ENCODE data around the gene FXYD3.

Gene FXYD3

GRCh38 chr19:35115177-35115951 lies at the start of gene FXYD3:
FXYD3 (plus strand) TSS chr19:35115823; CDS start chr19:35119377, 3,554 bp downstream.
- no peak for TF ChIP-seq POLR2A (IDR thresholded peaks at IDR 0.05; ENCODE audit: low read depth, low read length)
- FAIRE-seq = no peak
- no peak for DNase-seq (ENCODE audit: insufficient read length, low spot score)

- no peak for TF ChIP-seq POLR2A (IDR thresholded peaks at IDR 0.05; ENCODE audit: low read depth, low read length)
- no peak for FAIRE-seq
- no peak for DNase-seq (ENCODE audit: insufficient read length, low spot score)
Measured at GRCh38 chr19:35066121-35066520, 49.5 kb upstream of the FXYD3 start.

- TF ChIP-seq POLR2A (IDR thresholded peaks at IDR 0.05; ENCODE audit: low read depth, low read length) = no peak
- FAIRE-seq (peak; percentile 62), DNase-seq (ENCODE audit: insufficient read length, low spot score) (peak; percentile 93)
Measured at GRCh38 chr19:35066691-35067563, 48.7 kb upstream of the FXYD3 start.

- DNase-seq (ENCODE audit: insufficient read length, low spot score) (no peak), FAIRE-seq (no peak)
- no peak for TF ChIP-seq POLR2A (IDR thresholded peaks at IDR 0.05; ENCODE audit: low read depth, low read length)
Measured at GRCh38 chr19:35068941-35069634, 46.5 kb upstream of the FXYD3 start.

GRCh38 chr19:35069696-35070095 lies 45.9 kb upstream of the FXYD3 start:
- no peak for FAIRE-seq
- DNase-seq (ENCODE audit: insufficient read length, low spot score) = no peak
- TF ChIP-seq POLR2A (IDR thresholded peaks at IDR 0.05; ENCODE audit: low read depth, low read length) = no peak

GRCh38 chr19:35070471-35070870 lies 45.2 kb upstream of the FXYD3 start:
- no peak for DNase-seq (ENCODE audit: insufficient read length, low spot score)
- TF ChIP-seq POLR2A (IDR thresholded peaks at IDR 0.05; ENCODE audit: low read depth, low read length) = no peak
- FAIRE-seq = no peak

- FAIRE-seq (no peak), DNase-seq (ENCODE audit: insufficient read length, low spot score) (no peak)
- no peak for TF ChIP-seq POLR2A (IDR thresholded peaks at IDR 0.05; ENCODE audit: low read depth, low read length)
Measured at GRCh38 chr19:35073516-35073915, 42.1 kb upstream of the FXYD3 start.

GRCh38 chr19:35073941-35074340 lies 41.7 kb upstream of the FXYD3 start:
- no peak for TF ChIP-seq POLR2A (IDR thresholded peaks at IDR 0.05; ENCODE audit: low read depth, low read length)
- DNase-seq (ENCODE audit: insufficient read length, low spot score) = no peak
- no peak for FAIRE-seq

- TF ChIP-seq POLR2A (IDR thresholded peaks at IDR 0.05; ENCODE audit: low read depth, low read length) = no peak
- FAIRE-seq (no peak), DNase-seq (ENCODE audit: insufficient read length, low spot score) (no peak)
Measured at GRCh38 chr19:35074426-35075201, 41.0 kb upstream of the FXYD3 start.

- FAIRE-seq = no peak
- TF ChIP-seq POLR2A (IDR thresholded peaks at IDR 0.05; ENCODE audit: low read depth, low read length) = no peak
- DNase-seq (ENCODE audit: insufficient read length, low spot score) = no peak
Measured at GRCh38 chr19:35075202-35076025, 40.2 kb upstream of the FXYD3 start.

GRCh38 chr19:35076026-35076370 lies 39.6 kb upstream of the FXYD3 start:
- no peak for TF ChIP-seq POLR2A (IDR thresholded peaks at IDR 0.05; ENCODE audit: low read depth, low read length)
- FAIRE-seq = no peak
- DNase-seq (ENCODE audit: insufficient read length, low spot score) = no peak

GRCh38 chr19:35076657-35077056 lies 39.0 kb upstream of the FXYD3 start:
- no peak for FAIRE-seq
- DNase-seq (ENCODE audit: insufficient read length, low spot score) = no peak
- no peak for TF ChIP-seq POLR2A (IDR thresholded peaks at IDR 0.05; ENCODE audit: low read depth, low read length)
